ENCODE measurements around the gene ANKS1B.
"Not testable (repeated sequence)": the region's sequence is repeated elsewhere in the genome, so short reads cannot be mapped to it uniquely, and the experiment has no call there.

ANKS1B gene

DNA sequence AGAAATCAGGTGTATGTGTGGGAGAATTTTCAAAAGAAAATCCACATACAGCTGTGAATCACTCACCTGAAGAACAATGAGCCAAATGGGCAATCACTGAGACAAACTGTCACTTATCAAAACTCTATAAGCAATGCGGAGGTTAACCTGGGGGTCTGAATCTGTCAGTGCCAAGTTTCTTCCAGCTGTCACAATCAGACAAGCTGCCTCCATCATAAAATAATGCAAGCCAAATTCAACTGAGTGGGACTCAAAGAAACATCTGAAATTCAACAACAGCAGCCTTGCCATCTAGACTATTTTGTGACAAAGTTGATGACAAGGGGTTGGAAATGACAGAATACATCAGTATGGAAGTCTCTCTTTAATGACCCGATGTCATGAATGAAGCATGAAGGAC, 276.9 kb downstream of the ANKS1B start:
- no peak for DNase-seq (ENCODE audit: low spot score)
- FAIRE-seq: no peak

GRCh38 chr12:99706736-99707473, 277.8 kb downstream of the ANKS1B start:
- DNase-seq (ENCODE audit: low spot score) (no peak), FAIRE-seq (no peak)

DNA sequence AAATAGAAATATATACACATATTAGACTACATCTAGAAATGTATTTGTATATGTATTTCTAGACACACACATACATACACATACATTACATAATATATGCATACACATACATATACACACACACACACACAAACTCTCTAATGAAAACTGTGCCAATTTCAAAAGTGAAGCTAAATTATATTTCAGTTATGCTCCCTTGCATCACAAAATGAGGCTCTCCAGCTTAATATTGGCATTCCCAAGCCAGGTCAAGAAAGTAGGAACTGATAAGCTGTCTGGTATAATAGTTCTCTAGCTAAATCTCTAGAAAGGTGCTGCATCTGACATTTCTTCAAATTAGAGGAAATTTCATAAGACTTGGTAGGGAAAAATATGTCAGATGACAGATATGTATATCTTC, 280.3 kb downstream of the ANKS1B start:
- DNase-seq (ENCODE audit: low spot score) (no peak), FAIRE-seq (no peak)

DNA sequence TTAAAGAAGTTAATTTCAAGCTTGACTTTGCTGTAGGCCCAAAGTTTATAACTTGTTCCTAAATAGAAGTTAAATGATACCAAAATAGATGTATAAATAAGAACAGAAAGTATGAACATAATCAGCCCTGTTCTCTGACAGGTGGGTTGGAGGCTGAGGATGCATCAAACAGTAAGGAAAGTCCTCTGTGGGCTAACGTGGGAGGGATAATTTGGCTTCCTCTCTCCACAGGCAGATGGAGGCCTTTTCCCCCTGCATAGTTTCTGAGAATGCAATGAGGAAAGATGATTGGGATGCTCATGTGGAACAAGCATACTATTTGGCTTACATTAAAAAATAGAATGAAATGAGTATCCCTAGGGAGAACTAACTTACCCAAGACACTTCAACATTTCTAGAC, 280.7 kb downstream of the ANKS1B start:
- no peak for DNase-seq (ENCODE audit: low spot score)
- no peak for FAIRE-seq

DNA sequence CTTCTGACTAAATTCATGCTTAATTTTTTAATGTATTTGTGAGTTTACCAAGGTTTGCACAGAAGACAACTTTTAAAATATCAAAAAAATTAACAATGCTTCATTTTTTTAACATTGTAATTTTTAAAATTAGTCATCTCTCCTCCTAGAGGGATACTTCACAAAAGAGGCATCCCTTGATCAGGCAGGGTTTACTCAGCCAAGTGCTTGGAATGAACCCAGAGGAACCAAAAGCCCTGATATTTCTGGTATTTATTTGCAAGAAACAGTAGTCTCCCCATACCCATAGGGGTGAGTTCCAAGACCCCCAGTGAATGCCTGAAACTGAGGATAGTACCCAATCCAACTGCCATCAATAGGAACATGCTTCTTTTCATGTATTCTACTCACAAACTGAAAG, 284.7 kb downstream of the ANKS1B start:
- FAIRE-seq (no peak), DNase-seq (ENCODE audit: low spot score) (no peak)

DNA sequence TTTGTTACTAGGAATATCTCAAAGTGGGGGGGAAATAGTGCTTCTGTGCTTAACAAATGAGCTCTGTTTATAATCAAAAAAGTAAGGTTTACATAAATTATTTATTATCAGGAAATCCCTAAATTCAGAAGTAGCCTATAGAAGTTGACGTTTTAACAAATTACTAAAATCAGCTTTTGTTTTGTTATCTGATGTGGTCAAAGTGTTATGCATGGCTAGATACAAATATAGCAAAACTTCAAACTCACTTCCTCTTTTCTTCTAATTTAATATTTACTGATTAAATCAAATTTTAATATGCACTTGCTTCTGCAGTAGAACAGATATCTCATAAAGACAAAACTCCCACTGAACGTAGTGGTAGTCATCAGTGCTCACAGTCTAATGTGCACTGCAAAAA, 289.7 kb downstream of the ANKS1B start:
- no peak for FAIRE-seq
- DNase-seq (ENCODE audit: low spot score): no peak

GRCh38 chr12:99686142-99686541, 298.6 kb downstream of the ANKS1B start:
- DNase-seq (ENCODE audit: low spot score) (no peak), FAIRE-seq (no peak)

DNA sequence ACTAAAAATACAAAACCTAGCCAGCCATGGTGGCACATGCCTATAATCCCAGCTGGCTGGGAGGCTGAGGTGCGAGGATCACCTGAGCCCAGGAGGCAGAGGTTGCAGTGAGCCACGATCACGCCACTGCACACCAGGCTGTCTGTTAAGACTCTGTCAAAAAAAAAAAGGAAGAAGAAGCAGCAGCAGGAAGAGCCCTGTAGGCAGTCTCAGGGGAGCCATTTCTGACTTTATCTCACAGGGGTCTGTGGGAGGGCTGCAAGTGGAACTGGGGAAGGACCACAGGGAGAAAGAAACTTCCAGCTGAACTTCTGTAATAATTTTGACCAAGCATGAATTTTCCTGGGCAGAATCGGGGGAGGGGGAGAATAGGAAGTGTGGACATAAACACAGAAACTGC, 304.5 kb downstream of the ANKS1B start:
- no peak for FAIRE-seq
- DNase-seq (ENCODE audit: low spot score): no peak

DNA sequence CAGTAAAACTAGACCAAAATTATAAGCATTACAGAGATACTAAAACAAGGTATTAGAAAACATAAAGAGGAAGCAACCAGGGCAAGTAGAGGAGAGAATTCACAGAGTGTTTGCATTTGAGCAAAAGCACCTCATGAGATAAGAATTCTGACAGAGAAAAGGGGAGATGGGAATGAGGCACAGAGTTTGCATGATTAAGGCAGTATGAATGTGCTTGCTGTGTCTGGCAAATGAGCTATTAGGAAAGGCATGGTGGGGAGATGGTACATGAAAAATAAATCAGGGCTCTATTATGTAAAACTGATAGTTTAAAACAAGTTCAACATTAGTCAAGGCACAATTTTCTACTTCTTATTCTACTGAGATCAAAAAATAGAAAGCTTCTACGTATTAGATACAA, 314.1 kb downstream of the ANKS1B start:
- FAIRE-seq: no peak

GRCh38 chr12:99658671-99659349, 325.9 kb downstream of the ANKS1B start:
- FAIRE-seq (no peak), DNase-seq (ENCODE audit: low spot score) (no peak)

More for the DNA sequence above, 314.1 kb downstream of the ANKS1B start:
- no peak for DNase-seq (ENCODE audit: low spot score)

GRCh38 chr12:99649551-99649950, 335.2 kb downstream of the ANKS1B start:
- DNase-seq (ENCODE audit: low spot score): no peak

GRCh38 chr12:99648183-99648582, 336.6 kb downstream of the ANKS1B start:
- no peak for FAIRE-seq
- DNase-seq (ENCODE audit: low spot score): no peak

More at GRCh38 chr12:99649551-99649950, 335.2 kb downstream of the ANKS1B start:
- no peak for FAIRE-seq

DNA sequence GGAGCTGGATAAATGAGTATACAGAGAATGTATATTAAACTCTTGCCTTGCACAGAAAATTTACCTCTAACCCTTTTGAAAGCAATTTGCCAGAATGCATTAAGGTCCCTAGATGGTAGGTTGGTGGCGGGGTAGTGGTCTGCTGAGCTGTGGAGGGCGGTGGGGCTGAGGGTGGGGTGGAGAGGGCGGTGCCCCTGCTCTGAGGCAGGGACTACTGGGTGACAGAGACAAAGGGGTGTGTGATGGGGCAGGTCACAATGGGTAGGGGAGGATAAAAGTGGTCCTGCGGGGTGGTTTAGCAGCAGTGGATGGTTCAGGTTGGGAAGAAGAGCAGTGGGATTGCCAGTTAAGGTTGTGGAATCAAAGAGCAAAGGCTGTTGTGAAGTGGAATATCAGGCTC, 337.3 kb downstream of the ANKS1B start, which contains the start of gene GARIN6:
GARIN6 (plus strand) TSS at position 301 of the 400 bp plus-strand sequence. CDS start 422 bp downstream, outside the sequence.
- no peak for FAIRE-seq
- DNase-seq (ENCODE audit: low spot score): no peak

DNA sequence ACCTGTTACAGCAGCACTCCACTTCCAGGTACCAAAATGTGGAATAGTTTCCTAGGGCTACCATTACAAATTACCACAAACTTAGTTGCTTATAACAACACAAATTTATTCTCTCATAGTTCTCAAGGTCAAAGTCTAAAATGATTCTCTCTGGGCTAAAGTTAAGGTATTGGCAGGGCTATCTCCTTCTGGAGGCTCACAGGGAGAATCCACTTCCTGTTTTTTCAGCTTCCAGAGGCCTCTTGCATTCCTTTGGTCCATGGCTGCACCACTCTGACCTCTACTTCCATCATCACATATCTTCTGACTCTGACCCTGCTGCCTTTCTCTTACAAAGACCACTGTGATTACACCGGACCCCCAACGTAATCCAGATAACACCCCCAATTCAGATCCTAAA, 340.1 kb downstream of the ANKS1B start:
- FAIRE-seq (no peak), DNase-seq (ENCODE audit: low spot score) (no peak)

GRCh38 chr12:99627459-99627858, 357.3 kb downstream of the ANKS1B start:
- no peak for FAIRE-seq
- no peak for DNase-seq (ENCODE audit: low spot score)

- DNase-seq (ENCODE audit: low spot score); FAIRE-seq: not testable (repeated sequence)
Measured at GRCh38 chr12:99624591-99624990, 360.1 kb downstream of the ANKS1B start.

GRCh38 chr12:99620159-99620479, 364.6 kb downstream of the ANKS1B start:
- DNase-seq (ENCODE audit: low spot score) (no peak), FAIRE-seq (no peak)

- FAIRE-seq (no peak), DNase-seq (ENCODE audit: low spot score) (no peak)
Measured at GRCh38 chr12:99619389-99620158, 365.2 kb downstream of the ANKS1B start.

DNA sequence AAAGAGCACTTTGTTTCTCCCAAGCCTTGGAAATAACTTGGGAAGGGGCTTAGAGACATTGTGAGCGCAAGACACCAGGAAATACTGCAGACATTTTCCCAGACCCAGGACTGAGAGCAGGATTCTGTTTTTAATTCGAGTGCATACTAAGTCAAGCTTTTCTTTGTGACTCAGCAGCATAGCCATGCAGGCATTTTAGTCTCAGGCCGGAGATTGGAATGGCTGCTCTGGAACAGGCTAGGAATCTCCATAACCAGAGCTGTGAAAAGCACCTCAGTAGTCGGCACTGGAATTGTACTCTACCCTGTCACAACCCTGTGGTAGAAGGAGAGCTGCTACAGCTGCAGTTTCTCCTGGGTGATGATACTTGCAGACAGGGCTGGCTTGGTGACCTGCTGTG, 366.1 kb downstream of the ANKS1B start:
- no peak for FAIRE-seq
- DNase-seq (ENCODE audit: low spot score): no peak

- DNase-seq (ENCODE audit: low spot score): no peak
- no peak for FAIRE-seq
Measured at GRCh38 chr12:99611599-99611998, 373.1 kb downstream of the ANKS1B start.

DNA sequence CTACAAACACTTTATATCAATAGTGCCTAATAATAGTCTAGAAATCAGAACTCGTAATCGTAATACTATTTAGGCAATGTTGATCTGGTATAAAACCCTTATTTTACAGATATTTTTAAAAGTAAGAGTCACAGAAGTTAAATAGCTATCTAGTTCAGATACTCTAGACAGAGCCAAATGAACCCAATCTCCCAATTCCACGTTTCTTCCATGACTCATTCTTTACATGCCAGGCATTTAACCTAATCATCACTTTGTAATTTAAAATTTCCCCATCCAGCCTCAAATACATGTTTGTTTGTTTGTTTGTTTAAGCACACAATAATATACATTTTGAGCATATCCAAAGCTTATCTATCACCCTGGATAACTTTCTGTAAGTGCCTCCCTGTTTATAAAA, 373.6 kb downstream of the ANKS1B start:
- DNase-seq (ENCODE audit: low spot score) (no peak), FAIRE-seq (no peak)

DNA sequence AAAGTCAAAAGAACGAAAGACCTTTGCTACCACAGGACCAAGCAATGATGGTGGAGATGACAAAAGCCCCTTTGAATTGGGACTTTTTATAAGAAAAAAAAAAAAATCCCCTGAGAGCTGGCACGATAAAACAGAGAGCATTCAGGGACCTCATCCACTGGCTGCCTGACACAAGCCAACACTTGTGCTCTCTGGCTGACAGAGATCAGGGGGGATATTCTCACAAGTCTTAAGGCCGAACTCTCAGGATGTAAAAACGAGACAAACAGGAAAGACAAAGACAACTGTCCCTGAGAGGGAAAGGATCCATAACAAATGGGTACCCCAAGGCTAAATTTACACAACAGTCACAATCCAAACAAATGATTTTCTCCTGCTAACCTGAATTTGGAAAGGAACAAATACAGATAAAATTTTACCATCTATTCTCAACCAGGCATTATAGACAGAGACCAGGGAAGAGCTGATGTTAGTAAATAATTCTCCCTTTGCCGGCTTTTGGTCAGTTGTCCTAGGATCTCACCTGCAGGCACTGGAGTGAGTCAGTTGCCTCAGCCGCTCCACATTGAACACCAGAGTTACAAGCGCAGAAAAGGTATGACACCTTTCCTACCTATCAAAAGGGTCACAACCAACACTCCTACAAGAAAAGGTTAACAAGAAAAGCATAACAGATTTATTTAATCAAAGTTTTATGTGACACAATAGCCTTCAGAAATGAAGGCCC, 375.1 kb downstream of the ANKS1B start:
- FAIRE-seq (no peak), DNase-seq (ENCODE audit: low spot score) (no peak)

Data from urothelium cell line (cell line).